ENCODE data around the gene RNF150.

DNA sequence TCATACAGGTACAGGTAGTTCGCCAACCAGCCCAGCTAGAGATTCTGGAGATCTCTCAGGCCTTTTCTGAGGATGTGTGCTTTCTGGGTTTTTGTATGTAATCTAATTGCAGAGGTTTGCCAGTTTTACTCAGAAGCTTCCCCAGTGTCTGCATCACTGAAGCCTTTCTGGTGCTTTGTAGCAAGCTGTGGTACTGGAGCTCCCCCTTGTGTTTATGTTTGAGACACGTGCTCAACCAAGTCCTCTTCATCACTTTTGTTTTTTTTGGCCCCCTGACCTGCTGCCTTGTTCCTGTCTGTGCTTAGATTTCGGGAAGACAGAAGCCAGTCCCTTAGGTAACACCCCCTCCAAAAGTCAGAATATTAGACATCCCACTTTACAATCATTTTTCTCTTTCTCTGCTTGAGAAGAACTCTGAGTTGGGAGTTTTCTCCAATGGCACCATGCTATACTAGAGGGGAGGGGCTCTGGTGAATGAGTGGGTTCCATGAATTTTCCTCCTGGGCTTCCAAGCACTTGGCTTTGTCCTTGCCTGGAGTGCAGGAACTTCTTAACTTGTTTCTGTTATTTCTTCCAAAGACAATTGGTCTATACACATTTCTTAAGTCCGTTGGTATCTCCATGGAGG, 248.7 kb downstream of the RNF150 start:
- TF ChIP-seq POLR2A (IDR thresholded peaks at IDR 0.05; ENCODE audit: low read depth, low read length) (no peak), CEBPB (IDR thresholded peaks at IDR 0.05; ENCODE audit: low read depth, low read length) (no peak), MXI1 (IDR thresholded peaks at IDR 0.05; ENCODE audit: borderline replicate concordance, low read depth, low read length) (no peak), RFX5 (IDR thresholded peaks at IDR 0.05; ENCODE audit: low read depth, low read length) (no peak), FOS (IDR thresholded peaks at IDR 0.05; ENCODE audit: low read depth, low read length) (no peak)
- TF ChIP-seq, protein P1, sequence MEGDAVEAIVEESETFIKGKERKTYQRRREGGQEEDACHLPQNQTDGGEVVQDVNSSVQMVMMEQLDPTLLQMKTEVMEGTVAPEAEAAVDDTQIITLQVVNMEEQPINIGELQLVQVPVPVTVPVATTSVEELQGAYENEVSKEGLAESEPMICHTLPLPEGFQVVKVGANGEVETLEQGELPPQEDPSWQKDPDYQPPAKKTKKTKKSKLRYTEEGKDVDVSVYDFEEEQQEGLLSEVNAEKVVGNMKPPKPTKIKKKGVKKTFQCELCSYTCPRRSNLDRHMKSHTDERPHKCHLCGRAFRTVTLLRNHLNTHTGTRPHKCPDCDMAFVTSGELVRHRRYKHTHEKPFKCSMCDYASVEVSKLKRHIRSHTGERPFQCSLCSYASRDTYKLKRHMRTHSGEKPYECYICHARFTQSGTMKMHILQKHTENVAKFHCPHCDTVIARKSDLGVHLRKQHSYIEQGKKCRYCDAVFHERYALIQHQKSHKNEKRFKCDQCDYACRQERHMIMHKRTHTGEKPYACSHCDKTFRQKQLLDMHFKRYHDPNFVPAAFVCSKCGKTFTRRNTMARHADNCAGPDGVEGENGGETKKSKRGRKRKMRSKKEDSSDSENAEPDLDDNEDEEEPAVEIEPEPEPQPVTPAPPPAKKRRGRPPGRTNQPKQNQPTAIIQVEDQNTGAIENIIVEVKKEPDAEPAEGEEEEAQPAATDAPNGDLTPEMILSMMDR (conservative IDR thresholded peaks at IDR 0.05; ENCODE audit: low read depth, low read length) = peak; percentile 68
